Esophagus muscularis mucosa (tissue), 4 donors: ENCODE results near the gene KSR1. TPM values are rescaled to one million over a fixed set of nuclear protein-coding genes. Genes with fewer than 3 reads are reported as not detected.

Experiments used
- DNase-seq: peaks from one replicate; pipeline ENCODE4 v3.0.0-alpha.2; 2017; ENCODE audit errors: extremely low spot score
- H3K27ac ChIP-seq, 4 donors: fragments of 200-600 bp; sonication (generic); replicated peaks in 1 of 4; 1 replicate in 3 of 4; 2 replicates in 1 of 4; pipeline ENCODE4 v1.5.1; 2016 to 2019; ENCODE audit warnings: mild to moderate bottlenecking in 1 of 4
- H3K27me3 ChIP-seq, 4 donors: fragments of 200-600 bp; sonication (generic); one replicate each; pipeline versions ENCODE4 v1.5.1 to v1.6.0; 2016 to 2019
- H3K36me3 ChIP-seq, 4 donors: fragments of 200-600 bp; sonication (generic); one replicate each; pipeline ENCODE4 v1.5.1; 2016 to 2019
- H3K4me1 ChIP-seq, 4 donors: fragments of 200-600 bp; sonication (generic); one replicate each; pipeline ENCODE4 v1.5.1; 2016 to 2019
- H3K4me3 ChIP-seq, 4 donors: fragments of 200-600 bp; sonication (generic); 1 replicate in 2 of 4; 2 replicates in 2 of 4; pipeline ENCODE4 v1.5.1; 2016 to 2019; ENCODE audit warnings: mild to moderate bottlenecking in 4 of 4, moderate library complexity in 1 of 4
- H3K9me3 ChIP-seq, 4 donors: fragments of 200-600 bp; sonication (generic); 1 replicate in 3 of 4; 2 replicates in 1 of 4; pipeline ENCODE4 v1.5.1; 2016 to 2019
- EP300 ChIP-seq: sonication (generic); formaldehyde crosslinking; IDR thresholded peaks from one replicate; pipeline ENCODE4 v1.6.1; 2017; ENCODE audit warnings: antibody characterized with exemption
- POLR2A ChIP-seq: fragments of 450-650 bp; IDR thresholded peaks from one replicate; pipeline ENCODE4 v1.6.1; 2017; ENCODE audit warnings: antibody characterized with exemption, moderate library complexity, mild to moderate bottlenecking, low read depth
- POLR2AphosphoS5 ChIP-seq, 2 donors: sonication (generic); formaldehyde crosslinking; IDR thresholded peaks; one replicate each; pipeline ENCODE4 v1.6.1; 2017; ENCODE audit warnings: antibody characterized with exemption in 2 of 2
- WGBS: methylation state at CpG from one replicate; pipeline ENCODE4 v1.1.5; 2018; 5-methylcytosine and 5-hydroxymethylcytosine counted together
- intact Hi-C: fragments of 100-400 bp; cut with DNase I; formaldehyde crosslinking; loops from one replicate; pipeline ENCODE4 v1.15.1; 2023
- total RNA-seq, 4 donors: library from RNA; depleted of rRNA; stranded (reverse); fragments of >200 nt; gene quantifications; one replicate each; pipeline versions ENCODE4 v1.1.0 to v1.2.1, GENCODE V29; 2016
- TF ChIP-seq, protein P1 (sequence below), 3 experiments: fragments of 200-600 bp in 2 of 3; fragments of 450-650 bp in 1 of 3; sonication (generic) in 2 of 3; IDR thresholded peaks; one replicate each; pipeline ENCODE4 v1.5.1; 2017 to 2019; ENCODE audit warnings: antibody characterized with exemption in 3 of 3, mild to moderate bottlenecking in 2 of 3, moderate library complexity in 1 of 3

Gene KSR1
- total RNA-seq, 4 donors from 2014 or later = 13.3 to 18.9 (median 13.7) TPM

DNA sequence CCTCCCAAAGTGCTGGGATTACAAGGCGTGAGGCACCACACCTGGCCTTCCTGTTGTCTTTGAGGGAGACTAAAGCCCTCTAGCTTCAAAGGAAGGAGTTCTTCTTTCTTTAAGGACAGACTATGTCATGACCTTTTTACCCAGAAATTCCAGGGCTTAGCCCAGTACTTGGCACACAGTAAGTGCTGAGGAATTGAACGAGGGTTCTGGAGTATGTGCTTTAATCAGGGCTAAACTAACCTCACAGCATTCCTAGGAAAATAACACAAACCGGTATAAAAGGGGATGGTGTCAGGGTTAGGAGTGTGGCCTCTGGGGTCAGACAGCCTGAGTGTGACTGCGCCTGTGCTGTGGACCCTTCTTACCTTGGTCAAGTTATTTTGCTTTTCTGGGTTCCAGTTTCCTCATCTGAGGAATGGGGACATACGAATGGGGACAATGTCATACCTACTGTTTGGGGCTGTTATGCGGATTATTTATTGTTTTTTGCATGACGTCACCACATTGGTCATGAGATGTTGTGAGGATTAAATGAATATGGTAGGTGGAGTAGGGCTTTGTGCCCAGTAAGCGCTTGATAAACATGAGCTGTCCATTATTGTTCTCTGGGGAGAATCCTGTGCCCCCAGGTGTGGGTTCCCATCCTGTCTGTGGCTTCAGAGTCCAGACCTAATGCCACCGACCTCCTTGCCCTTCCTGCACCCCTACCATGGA lies 21.9 kb downstream of the KSR1 start:
- no peaks in the 10 kb centered on the region for H3K27me3 ChIP-seq
- intact Hi-C loops = no loop called here
- peaks cover 12 to 34% (median 15%) of the 10 kb centered on the region in 4 donors for H3K4me1 ChIP-seq
- TF ChIP-seq EP300 = no peak
- TF ChIP-seq, protein P1, sequence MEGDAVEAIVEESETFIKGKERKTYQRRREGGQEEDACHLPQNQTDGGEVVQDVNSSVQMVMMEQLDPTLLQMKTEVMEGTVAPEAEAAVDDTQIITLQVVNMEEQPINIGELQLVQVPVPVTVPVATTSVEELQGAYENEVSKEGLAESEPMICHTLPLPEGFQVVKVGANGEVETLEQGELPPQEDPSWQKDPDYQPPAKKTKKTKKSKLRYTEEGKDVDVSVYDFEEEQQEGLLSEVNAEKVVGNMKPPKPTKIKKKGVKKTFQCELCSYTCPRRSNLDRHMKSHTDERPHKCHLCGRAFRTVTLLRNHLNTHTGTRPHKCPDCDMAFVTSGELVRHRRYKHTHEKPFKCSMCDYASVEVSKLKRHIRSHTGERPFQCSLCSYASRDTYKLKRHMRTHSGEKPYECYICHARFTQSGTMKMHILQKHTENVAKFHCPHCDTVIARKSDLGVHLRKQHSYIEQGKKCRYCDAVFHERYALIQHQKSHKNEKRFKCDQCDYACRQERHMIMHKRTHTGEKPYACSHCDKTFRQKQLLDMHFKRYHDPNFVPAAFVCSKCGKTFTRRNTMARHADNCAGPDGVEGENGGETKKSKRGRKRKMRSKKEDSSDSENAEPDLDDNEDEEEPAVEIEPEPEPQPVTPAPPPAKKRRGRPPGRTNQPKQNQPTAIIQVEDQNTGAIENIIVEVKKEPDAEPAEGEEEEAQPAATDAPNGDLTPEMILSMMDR (IDR thresholded peaks at IDR 0.05) = no peak
- TF ChIP-seq POLR2AphosphoS5 (IDR thresholded peaks at IDR 0.05) = no peak
- no peak for TF ChIP-seq POLR2A
- DNase-seq = no peak
- WGBS = 98% methylated on average over 9 of the region's 9 CpGs
- no peaks in the 10 kb centered on the region for H3K36me3 ChIP-seq
- no peak overlapping the region for H3K27ac ChIP-seq
- no peak overlapping the region for H3K4me3 ChIP-seq
- no peaks in the 10 kb centered on the region for H3K9me3 ChIP-seq

DNA sequence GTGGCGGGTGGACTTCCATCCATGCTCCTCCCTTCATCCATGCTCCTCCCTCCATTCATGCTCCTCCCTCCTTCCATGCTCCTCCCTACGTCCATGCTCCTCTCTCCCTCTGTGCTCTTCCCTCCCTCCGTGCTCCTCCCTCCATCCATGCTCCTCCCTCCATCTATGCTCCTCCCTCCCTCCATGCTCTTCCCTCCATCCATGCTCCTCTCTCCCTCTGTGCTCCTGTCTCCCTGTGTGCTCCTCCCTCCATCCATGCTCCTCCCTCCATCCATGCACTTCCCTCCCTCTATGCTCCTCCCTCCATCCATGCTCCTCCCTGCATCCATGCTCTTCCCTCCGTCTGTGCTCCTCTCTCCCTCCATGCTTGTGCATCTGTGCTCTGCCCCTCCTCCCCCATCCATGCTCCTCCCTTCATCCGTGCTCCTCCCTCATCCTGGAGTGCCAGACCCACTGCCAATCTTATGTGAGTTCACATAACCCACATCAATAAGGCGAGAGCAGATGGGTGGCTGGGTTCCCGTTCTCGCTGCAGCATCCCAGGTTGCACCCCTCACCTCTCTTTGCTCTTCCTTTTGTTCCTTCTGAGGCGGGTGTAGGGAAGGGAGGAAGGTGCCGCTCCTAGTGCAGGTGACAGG lies 22.8 kb downstream of the KSR1 start:
- intact Hi-C loops = no loop called here
- TF ChIP-seq EP300 (no peak), POLR2A (no peak), POLR2AphosphoS5 (IDR thresholded peaks at IDR 0.05) (no peak)
- TF ChIP-seq, protein P1 (IDR thresholded peaks at IDR 0.05) = no peak
- no peaks in the 10 kb centered on the region for H3K9me3 ChIP-seq

DNA sequence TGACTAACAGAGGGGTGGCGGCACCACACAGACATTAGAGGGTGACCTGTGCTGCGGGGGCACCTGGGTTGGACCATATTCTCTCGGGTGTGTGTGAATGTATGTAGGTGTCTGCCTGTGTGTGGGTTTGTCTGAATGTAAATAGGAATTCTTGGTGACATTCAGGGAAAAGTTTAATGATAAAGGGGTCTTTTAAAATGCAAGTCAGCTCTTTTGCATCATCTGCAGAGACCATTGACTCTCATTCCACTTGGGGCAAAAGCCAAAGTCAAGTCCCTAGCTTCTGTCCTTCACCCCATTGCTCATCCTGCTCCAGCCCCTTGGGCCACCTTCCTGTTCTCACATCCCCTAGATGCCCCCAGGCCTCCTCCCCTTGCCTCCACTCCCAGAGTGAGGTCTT lies 23.6 kb downstream of the KSR1 start:
- TF ChIP-seq, protein P1 (IDR thresholded peaks at IDR 0.05) = no peak
- H3K27ac ChIP-seq = no peak overlapping the region
- intact Hi-C loops = no loop called here
- H3K4me1 ChIP-seq = peaks cover under 1 to 25% (median 5%) of the 10 kb centered on the region in 4 donors
- WGBS = 97% methylated on average over 3 of the region's 3 CpGs
- no peaks in the 10 kb centered on the region for H3K36me3 ChIP-seq
- no peak overlapping the region for H3K4me3 ChIP-seq
- no peaks in the 10 kb centered on the region for H3K27me3 ChIP-seq
- DNase-seq = no peak
- H3K9me3 ChIP-seq = no peaks in the 10 kb centered on the region

More for the DNA sequence above, 22.8 kb downstream of the KSR1 start:
- Histone ChIP-seq H3K4me3 (no peak overlapping the region), H3K27ac (no peak overlapping the region), H3K4me1 (peaks cover 4 to 25% (median 7%) of the 10 kb centered on the region in 4 donors), H3K36me3 (no peaks in the 10 kb centered on the region), H3K27me3 (no peaks in the 10 kb centered on the region)
- DNase-seq = no peak
- WGBS = 96% methylated on average over 10 of the region's 10 CpGs

DNA sequence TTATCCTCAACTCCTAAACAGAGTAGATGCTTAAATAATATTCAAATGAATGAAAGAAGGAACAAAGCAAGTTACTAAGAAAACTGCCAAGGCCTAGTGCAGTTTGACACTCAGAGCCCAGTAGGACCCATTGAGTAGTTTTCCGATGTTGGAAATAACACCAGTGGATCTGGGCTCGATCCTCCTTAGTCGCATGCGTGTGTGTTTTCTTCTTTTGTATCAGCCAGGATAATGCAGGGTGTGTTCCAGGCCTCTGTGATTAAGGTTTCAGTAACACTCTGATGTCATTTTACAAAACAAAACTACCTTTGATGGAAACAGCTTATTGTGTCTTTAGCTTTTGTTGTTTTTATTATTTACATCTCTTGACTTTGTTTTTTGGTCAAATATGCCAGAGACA lies 24.5 kb downstream of the KSR1 start:
- no peaks in the 10 kb centered on the region for H3K9me3 ChIP-seq
- no peak for DNase-seq
- WGBS = 96% methylated on average over 4 of the region's 4 CpGs
- intact Hi-C loops = no loop called here
- H3K4me3 ChIP-seq = no peak overlapping the region
- H3K36me3 ChIP-seq = no peaks in the 10 kb centered on the region
- H3K27me3 ChIP-seq = no peaks in the 10 kb centered on the region
- TF ChIP-seq, protein P1 (IDR thresholded peaks at IDR 0.05) = no peak
- no peak for TF ChIP-seq POLR2A
- no peak for TF ChIP-seq EP300
- no peak for TF ChIP-seq POLR2AphosphoS5 (IDR thresholded peaks at IDR 0.05)
- H3K4me1 ChIP-seq = peaks cover 9 to 33% (median 14%) of the 10 kb centered on the region in 4 donors
- no peak overlapping the region for H3K27ac ChIP-seq
